ENCODE measurements around the gene FOXN3. TPM values are rescaled to one million over a fixed set of nuclear protein-coding genes. Genes with fewer than 3 reads are reported as not detected.

Gene FOXN3
- total RNA-seq, 2 experiments from 2014 or later: 68.3 to 80.8 TPM

- CTCF ChIA-PET: no interaction called here
- POLR2A ChIA-PET: interaction anchor here (0.6 kb wide), 1 partner anchor 19 kb away, joined by 7 read pairs; the partner anchor contains the start of gene FOXN3
Measured at GRCh38 chr14:89435892-89436656, 19.0 kb upstream of the FOXN3 start.

GRCh38 chr14:89435492-89435891 lies 18.5 kb upstream of the FOXN3 start:
- CTCF ChIA-PET: interaction anchor here (1.0 kb wide), 1 partner anchor 408 kb away, joined by 5 read pairs; no protein-coding TSS in a partner anchor
- POLR2A ChIA-PET: interaction anchor here (0.6 kb wide), 1 partner anchor 18 kb away, joined by 7 read pairs; the partner anchor contains the start of gene FOXN3

GRCh38 chr14:89432226-89432625 lies 15.2 kb upstream of the FOXN3 start:
- CTCF ChIA-PET: no interaction called here
- POLR2A ChIA-PET: no interaction called here

GRCh38 chr14:89430391-89431236 lies 13.6 kb upstream of the FOXN3 start:
- ChIA-PET CTCF (interaction anchor here (1.1 to 1.6 kb wide), 2 partner anchors 183 to 321 kb away, joined by 3 to 4 read pairs; no protein-coding TSS in a partner anchor), POLR2A (interaction anchor here (0.5 to 1.8 kb wide), 9 partner anchors 12 to 526 kb away, joined by 3 to 10 read pairs (median 4); no protein-coding TSS in a partner anchor)

- ChIA-PET POLR2A (interaction anchor here (0.5 to 1.8 kb wide), 6 partner anchors 12 to 81 kb away, joined by 3 to 10 read pairs (median 6); no protein-coding TSS in a partner anchor), CTCF (interaction anchor here (0.5 to 1.3 kb wide), 4 partner anchors 64 to 190 kb away, joined by 3 to 4 read pairs (median 3); no protein-coding TSS in a partner anchor)
Measured at GRCh38 chr14:89429199-89430181, 12.5 kb upstream of the FOXN3 start.

- CTCF ChIA-PET: interaction anchor here (0.7 to 1.3 kb wide), 3 partner anchors 186 to 323 kb away, joined by 3 to 4 read pairs (median 3); no protein-coding TSS in a partner anchor
- POLR2A ChIA-PET: interaction anchor here (0.5 to 1.8 kb wide), 3 partner anchors 13 to 323 kb away, joined by 3 to 8 read pairs (median 3); no protein-coding TSS in a partner anchor
Measured at GRCh38 chr14:89428546-89429198, 11.6 kb upstream of the FOXN3 start.

GRCh38 chr14:89428173-89428523 lies 11.1 kb upstream of the FOXN3 start:
- POLR2A ChIA-PET: interaction anchor here (0.5 kb wide), 1 partner anchor 323 kb away, joined by 3 read pairs; no protein-coding TSS in a partner anchor
- CTCF ChIA-PET: interaction anchor here (0.7 to 1.1 kb wide), 2 partner anchors 186 to 323 kb away, joined by 3 read pairs; no protein-coding TSS in a partner anchor

GRCh38 chr14:89427426-89428172 lies 10.6 kb upstream of the FOXN3 start:
- POLR2A ChIA-PET: no interaction called here
- CTCF ChIA-PET: interaction anchor here (0.6 to 1.1 kb wide), 3 partner anchors 187 to 324 kb away, joined by 3 read pairs; no protein-coding TSS in a partner anchor

- CTCF ChIA-PET: no interaction called here
- POLR2A ChIA-PET: no interaction called here
Measured at GRCh38 chr14:89425931-89426330, 8.9 kb upstream of the FOXN3 start.

GRCh38 chr14:89424241-89424640 lies 7.2 kb upstream of the FOXN3 start:
- POLR2A ChIA-PET: interaction anchor here (0.6 to 1.1 kb wide), 4 partner anchors 54 to 482 kb away, joined by 3 to 15 read pairs (median 6); no protein-coding TSS in a partner anchor

GRCh38 chr14:89422952-89423345 lies 5.9 kb upstream of the FOXN3 start:
- ChIA-PET POLR2A (no interaction called here), CTCF (no interaction called here)

More at GRCh38 chr14:89424241-89424640, 7.2 kb upstream of the FOXN3 start:
- CTCF ChIA-PET: no interaction called here

- POLR2A ChIA-PET: no interaction called here
Measured at GRCh38 chr14:89422181-89422951, 5.3 kb upstream of the FOXN3 start.

GRCh38 chr14:89420502-89420901 lies 3.5 kb upstream of the FOXN3 start:
- POLR2A ChIA-PET: no interaction called here
- CTCF ChIA-PET: no interaction called here

More at GRCh38 chr14:89422181-89422951, 5.3 kb upstream of the FOXN3 start:
- CTCF ChIA-PET: no interaction called here

GRCh38 chr14:89419973-89420482 lies 3.0 kb upstream of the FOXN3 start:
- ChIA-PET POLR2A (no interaction called here), CTCF (no interaction called here)

- ChIA-PET POLR2A (no interaction called here), CTCF (no interaction called here)
Measured at GRCh38 chr14:89418976-89419375, 1.9 kb upstream of the FOXN3 start.

GRCh38 chr14:89418452-89418851 lies 1.4 kb upstream of the FOXN3 start:
- POLR2A ChIA-PET: interaction anchor here (0.7 to 0.9 kb wide), 3 partner anchors 12 to 285 kb away, joined by 3 read pairs; no protein-coding TSS in a partner anchor
- CTCF ChIA-PET: interaction anchor here (1.1 kb wide), 1 partner anchor 47 kb away, joined by 3 read pairs; no protein-coding TSS in a partner anchor

Data from activated CD8-positive, alpha-beta memory T cell treated with anti-CD3 and anti-CD28 coated beads for 36 hours (primary cell).